AG04450 (cell line): Measurements from ENCODE around the gene CZIB. TPM values are rescaled to one million over a fixed set of nuclear protein-coding genes. Genes with fewer than 3 reads are reported as not detected.

ENCODE experiments used
- CTCF ChIA-PET: fragments of 300-600, 350-600 bp; formaldehyde crosslinking; extraction: SDS; loops from one replicate; lab custom pipeline; 2022; ENCODE audit warnings: antibody characterized with exemption, inconsistent platforms; lab: Charles Lee
- POLR2A ChIA-PET: fragments of 350-600 bp; formaldehyde crosslinking; extraction: SDS; loops from one replicate; lab custom pipeline; 2021; ENCODE audit warnings: antibody characterized with exemption, inconsistent platforms; lab: Yijun Ruan, JAX
- DNase-seq: peaks from one replicate; pipeline ENCODE4 v3.0.0-alpha.2; 2011; ENCODE audit warnings: low read depth, low spot score
- H3K27ac ChIP-seq: one replicate; pipeline ENCODE4 v1.5.1; 2012; ENCODE audit warnings: low read depth, low read length, control low read depth
- H3K27me3 ChIP-seq: one replicate; pipeline ENCODE4 v1.6.0; 2012; ENCODE audit warnings: low read length; ENCODE audit not compliant: control insufficient read depth, insufficient read depth
- H3K4me3 ChIP-seq: 2 replicates; pipeline ENCODE4 v1.5.1; 2011; ENCODE audit warnings: mild to moderate bottlenecking, low read depth, low read length, control low read depth
- H3K9me3 ChIP-seq: 2 replicates; pipeline ENCODE4 v1.5.1; 2012; ENCODE audit warnings: low read length; ENCODE audit not compliant: control insufficient read depth, insufficient read depth
- CTCF ChIP-seq: IDR thresholded peaks from 2 replicates; pipeline ENCODE4 v1.5.1; 2011; ENCODE audit warnings: low read depth, low read length, control low read depth, inconsistent platforms
- polyA plus RNA-seq: library from polyadenylated mRNA; depleted of rRNA; stranded (reverse); fragments of >200 nt; gene quantifications from 2 replicates; pipeline ENCODE4 v1.2.3, GENCODE V29; 2011

The CZIB gene
- polyA plus RNA-seq, 1 experiment: 89.6 TPM

DNA sequence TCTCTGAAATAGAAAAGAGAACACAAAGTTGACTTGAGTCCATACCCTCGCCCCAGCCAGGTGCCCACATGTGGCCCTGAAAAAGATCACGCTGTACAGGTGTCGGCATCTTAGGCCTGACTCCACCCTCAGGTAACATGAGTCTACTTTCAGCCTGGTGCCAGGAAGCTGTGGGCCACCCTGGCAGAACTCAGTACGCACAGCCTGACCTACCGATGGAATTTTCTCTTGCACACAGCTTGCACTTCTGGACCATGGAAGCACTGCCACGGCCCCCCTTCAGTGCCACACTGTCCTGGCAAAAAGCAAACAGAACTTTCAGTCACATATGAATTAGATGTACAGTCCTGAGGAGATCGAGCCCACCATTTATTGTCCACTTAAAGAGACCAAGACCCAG is 2.2 kb downstream of the CZIB start:
- Histone ChIP-seq H3K4me3 (no peak overlapping the region), H3K27ac (no peak overlapping the region), H3K9me3 (no peaks in the 10 kb centered on the region), H3K27me3 (no peaks in the 10 kb centered on the region)
- POLR2A ChIA-PET: no interaction called here
- TF ChIP-seq CTCF: no peak
- CTCF ChIA-PET: no interaction called here
- no peak for DNase-seq

DNA sequence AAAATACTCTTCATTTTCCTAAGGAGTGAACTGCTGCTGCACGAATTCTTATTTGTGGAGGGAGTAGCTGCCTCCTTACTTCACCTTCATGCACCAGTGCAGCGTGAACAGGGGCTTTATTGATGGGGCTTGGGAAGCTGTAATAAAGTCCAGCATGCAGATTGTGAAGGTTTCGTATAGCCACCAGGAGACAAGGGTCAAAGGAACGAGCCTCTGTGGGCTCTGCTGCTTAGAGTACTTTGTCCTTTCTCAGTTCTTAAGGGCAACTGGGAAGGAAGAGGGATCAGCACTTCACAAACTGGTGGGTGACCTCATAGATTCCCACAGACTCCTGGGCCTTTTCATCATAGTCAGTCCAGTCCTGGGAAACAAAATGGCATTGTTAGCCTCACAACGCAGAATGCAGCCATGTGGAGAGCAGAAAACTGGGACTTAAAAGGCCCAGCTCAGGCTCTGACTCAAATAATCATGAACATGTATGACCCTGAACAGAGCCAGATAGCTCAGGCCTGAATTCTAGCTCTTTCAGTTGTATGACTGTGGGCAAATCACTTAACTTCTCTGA is 6.0 kb downstream of the CZIB start:
- no peak for TF ChIP-seq CTCF
- ChIA-PET POLR2A (no interaction called here), CTCF (no interaction called here)
- DNase-seq: no peak
- Histone ChIP-seq H3K27me3 (no peaks in the 10 kb centered on the region), H3K9me3 (no peaks in the 10 kb centered on the region; the same call in 1 of the 2 replicates), H3K27ac (no peak overlapping the region), H3K4me3 (no peak overlapping the region)

DNA sequence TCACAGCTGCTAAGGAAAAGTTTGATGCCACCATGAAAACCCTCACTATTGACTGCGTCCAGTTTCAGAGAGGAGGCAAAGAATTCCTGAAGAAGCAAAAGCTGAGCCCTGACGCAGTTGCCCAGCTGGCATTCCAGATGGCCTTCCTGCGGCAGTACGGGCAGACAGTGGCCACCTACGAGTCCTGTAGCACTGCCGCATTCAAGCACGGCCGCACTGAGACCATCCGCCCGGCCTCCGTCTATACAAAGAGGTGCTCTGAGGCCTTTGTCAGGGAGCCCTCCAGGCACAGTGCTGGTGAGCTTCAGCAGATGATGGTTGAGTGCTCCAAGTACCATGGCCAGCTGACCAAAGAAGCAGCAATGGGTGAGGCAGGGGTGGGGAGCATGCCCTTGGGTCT is 9.5 kb downstream of the CZIB start:
- DNase-seq: no peak
- no peaks in the 10 kb centered on the region for H3K27me3 ChIP-seq
- CTCF ChIA-PET: no interaction called here

DNA sequence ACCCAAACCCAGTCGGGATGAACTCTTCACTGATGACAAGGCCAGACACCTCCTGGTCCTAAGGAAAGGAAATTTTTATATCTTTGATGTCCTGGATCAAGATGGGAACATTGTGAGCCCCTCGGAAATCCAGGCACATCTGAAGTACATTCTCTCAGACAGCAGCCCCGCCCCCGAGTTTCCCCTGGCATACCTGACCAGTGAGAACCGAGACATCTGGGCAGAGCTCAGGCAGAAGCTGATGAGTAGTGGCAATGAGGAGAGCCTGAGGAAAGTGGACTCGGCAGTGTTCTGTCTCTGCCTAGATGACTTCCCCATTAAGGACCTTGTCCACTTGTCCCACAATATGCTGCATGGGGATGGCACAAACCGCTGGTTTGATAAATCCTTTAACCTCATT is 10.1 kb downstream of the CZIB start:
- DNase-seq: no peak
- Histone ChIP-seq H3K27ac (no peak overlapping the region), H3K27me3 (no peaks in the 10 kb centered on the region), H3K9me3 (peaks cover 14% of the 10 kb centered on the region), H3K4me3 (no peak overlapping the region)
- ChIA-PET CTCF (no interaction called here), POLR2A (no interaction called here)
- no peak for TF ChIP-seq CTCF

More for the DNA sequence above, 9.5 kb downstream of the CZIB start:
- H3K27ac ChIP-seq: no peak overlapping the region
- H3K4me3 ChIP-seq: no peak overlapping the region
- peaks cover 8% of the 10 kb centered on the region for H3K9me3 ChIP-seq
- TF ChIP-seq CTCF: no peak
- POLR2A ChIA-PET: no interaction called here

DNA sequence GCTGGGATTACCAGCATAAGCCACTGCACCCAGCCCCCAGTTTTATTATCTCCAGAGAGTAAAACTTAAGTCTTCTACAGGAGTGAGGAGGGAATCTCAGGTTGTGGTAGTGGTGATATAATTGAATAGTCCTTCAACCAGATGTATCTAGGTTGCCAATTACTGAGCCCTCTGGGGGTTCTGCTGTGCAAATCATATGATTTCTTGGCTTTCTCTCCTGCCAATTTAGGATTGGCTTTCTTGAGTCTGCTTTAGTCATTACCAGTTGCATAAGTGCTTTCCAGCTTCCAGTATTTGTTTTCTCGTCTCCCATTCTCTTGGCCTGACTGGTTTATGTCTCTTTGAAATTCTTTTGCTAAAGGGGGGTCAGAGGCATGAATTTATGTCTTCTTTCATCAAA is 12.7 kb downstream of the CZIB start:
- ChIA-PET POLR2A (no interaction called here), CTCF (no interaction called here)
- Histone ChIP-seq H3K27ac (no peak overlapping the region), H3K4me3 (no peak overlapping the region), H3K27me3 (no peaks in the 10 kb centered on the region), H3K9me3 (peaks cover 14% of the 10 kb centered on the region)
- DNase-seq: no peak
- TF ChIP-seq CTCF: no peak
